ENCODE measurements around the gene SUSD5.
"Not testable (repeated sequence)": the region's sequence is repeated elsewhere in the genome, so short reads cannot be mapped to it uniquely, and the experiment has no call there.

Gene SUSD5

GRCh38 chr3:33152363-33153360 lies 65.9 kb downstream of the SUSD5 start:
- DNase-seq (ENCODE audit: low read depth) = no peak

- no peak for DNase-seq (ENCODE audit: low read depth)
Observed at GRCh38 chr3:33149342-33149741, 69.3 kb downstream of the SUSD5 start.

GRCh38 chr3:33146791-33147445 lies 71.7 kb downstream of the SUSD5 start:
- DNase-seq (ENCODE audit: low read depth) = peak; percentile 73

- no peak for DNase-seq (ENCODE audit: low read depth)
Observed at GRCh38 chr3:33145901-33146580, 72.6 kb downstream of the SUSD5 start.

- DNase-seq (ENCODE audit: low read depth) = no peak
Observed at GRCh38 chr3:33145221-33145900, 73.2 kb downstream of the SUSD5 start.

- DNase-seq (ENCODE audit: low read depth) = no peak
Observed at GRCh38 chr3:33144433-33144832, 74.2 kb downstream of the SUSD5 start.

- no peak for DNase-seq (ENCODE audit: low read depth)
Observed at GRCh38 chr3:33141006-33141405, 77.6 kb downstream of the SUSD5 start.

- DNase-seq (ENCODE audit: low read depth) = peak; percentile 51
Observed at GRCh38 chr3:33139996-33140395, 78.6 kb downstream of the SUSD5 start.

- DNase-seq (ENCODE audit: low read depth) = not testable (repeated sequence)
Observed at GRCh38 chr3:33139006-33139623, 79.5 kb downstream of the SUSD5 start.

- no peak for DNase-seq (ENCODE audit: low read depth)
Observed at GRCh38 chr3:33137691-33138090, 80.9 kb downstream of the SUSD5 start.

GRCh38 chr3:33134026-33134625 lies 84.5 kb downstream of the SUSD5 start:
- peak; percentile 48 for DNase-seq (ENCODE audit: low read depth)

- DNase-seq (ENCODE audit: low read depth) = no peak
Observed at GRCh38 chr3:33132019-33132360, 86.6 kb downstream of the SUSD5 start.

GRCh38 chr3:33131331-33132018 lies 87.1 kb downstream of the SUSD5 start:
- DNase-seq (ENCODE audit: low read depth) = peak; percentile 73

GRCh38 chr3:33130144-33130543 lies 88.5 kb downstream of the SUSD5 start:
- DNase-seq (ENCODE audit: low read depth) = peak; percentile 36

- DNase-seq (ENCODE audit: low read depth) = no peak
Observed at GRCh38 chr3:33128706-33129105, 89.9 kb downstream of the SUSD5 start.

GRCh38 chr3:33125840-33126239 lies 92.8 kb downstream of the SUSD5 start:
- DNase-seq (ENCODE audit: low read depth) = no peak

- DNase-seq (ENCODE audit: low read depth) = no peak
Observed at GRCh38 chr3:33124638-33125037, 94.0 kb downstream of the SUSD5 start.

- no peak for DNase-seq (ENCODE audit: low read depth)
Observed at GRCh38 chr3:33122991-33123390, 95.6 kb downstream of the SUSD5 start.

GRCh38 chr3:33119891-33120290 lies 98.7 kb downstream of the SUSD5 start:
- no peak for DNase-seq (ENCODE audit: low read depth)

- no peak for DNase-seq (ENCODE audit: low read depth)
Observed at GRCh38 chr3:33117461-33117860, 101.1 kb downstream of the SUSD5 start.
